ENCODE data around the gene STARD10.
A peak's percentile ranks its signal among the peaks of the same experiment; 100 is the strongest.

STARD10 gene

DNA sequence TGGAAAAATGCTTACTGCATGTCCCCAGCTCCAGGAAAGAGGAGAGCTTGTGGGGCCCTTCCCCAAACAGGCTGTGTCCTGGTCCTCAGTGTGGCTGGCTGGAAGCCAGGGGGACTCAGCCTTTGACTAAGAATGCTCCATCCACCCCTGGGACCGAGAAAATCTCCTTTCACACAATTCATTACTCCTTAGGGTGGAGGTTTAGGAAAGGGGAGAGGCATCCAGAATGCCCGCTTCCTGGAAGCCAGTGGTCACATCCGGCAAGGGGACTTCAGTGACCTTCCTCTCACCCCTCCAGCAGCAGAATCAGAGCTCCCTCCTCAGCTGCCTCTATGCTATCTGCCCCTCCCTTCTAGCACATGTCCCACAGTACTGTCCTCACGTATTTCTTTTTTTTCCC lies 42.3 kb upstream of the STARD10 start:
- no peak for DNase-seq (ENCODE audit: low read depth)
- no peak overlapping the region for H3K4me3 ChIP-seq (ENCODE audit: control insufficient read depth, low read depth, low read length)
- TF ChIP-seq, protein P1, sequence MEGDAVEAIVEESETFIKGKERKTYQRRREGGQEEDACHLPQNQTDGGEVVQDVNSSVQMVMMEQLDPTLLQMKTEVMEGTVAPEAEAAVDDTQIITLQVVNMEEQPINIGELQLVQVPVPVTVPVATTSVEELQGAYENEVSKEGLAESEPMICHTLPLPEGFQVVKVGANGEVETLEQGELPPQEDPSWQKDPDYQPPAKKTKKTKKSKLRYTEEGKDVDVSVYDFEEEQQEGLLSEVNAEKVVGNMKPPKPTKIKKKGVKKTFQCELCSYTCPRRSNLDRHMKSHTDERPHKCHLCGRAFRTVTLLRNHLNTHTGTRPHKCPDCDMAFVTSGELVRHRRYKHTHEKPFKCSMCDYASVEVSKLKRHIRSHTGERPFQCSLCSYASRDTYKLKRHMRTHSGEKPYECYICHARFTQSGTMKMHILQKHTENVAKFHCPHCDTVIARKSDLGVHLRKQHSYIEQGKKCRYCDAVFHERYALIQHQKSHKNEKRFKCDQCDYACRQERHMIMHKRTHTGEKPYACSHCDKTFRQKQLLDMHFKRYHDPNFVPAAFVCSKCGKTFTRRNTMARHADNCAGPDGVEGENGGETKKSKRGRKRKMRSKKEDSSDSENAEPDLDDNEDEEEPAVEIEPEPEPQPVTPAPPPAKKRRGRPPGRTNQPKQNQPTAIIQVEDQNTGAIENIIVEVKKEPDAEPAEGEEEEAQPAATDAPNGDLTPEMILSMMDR (IDR thresholded peaks at IDR 0.05; ENCODE audit: control insufficient read depth, insufficient read depth, low read depth, low read length, missing control alignments): no peak

GRCh38 chr11:72834905-72835304 lies 41.1 kb upstream of the STARD10 start:
- TF ChIP-seq, protein P1 (IDR thresholded peaks at IDR 0.05; ENCODE audit: control insufficient read depth, insufficient read depth, low read depth, low read length, missing control alignments): no peak
- no peak overlapping the region for H3K4me3 ChIP-seq (ENCODE audit: control insufficient read depth, low read depth, low read length)
- no peak for DNase-seq (ENCODE audit: low read depth)

GRCh38 chr11:72833811-72834493 lies 40.1 kb upstream of the STARD10 start:
- DNase-seq (ENCODE audit: low read depth): no peak
- TF ChIP-seq, protein P1 (IDR thresholded peaks at IDR 0.05; ENCODE audit: control insufficient read depth, insufficient read depth, low read depth, low read length, missing control alignments): no peak
- no peak overlapping the region for H3K4me3 ChIP-seq (ENCODE audit: control insufficient read depth, low read depth, low read length)

DNA sequence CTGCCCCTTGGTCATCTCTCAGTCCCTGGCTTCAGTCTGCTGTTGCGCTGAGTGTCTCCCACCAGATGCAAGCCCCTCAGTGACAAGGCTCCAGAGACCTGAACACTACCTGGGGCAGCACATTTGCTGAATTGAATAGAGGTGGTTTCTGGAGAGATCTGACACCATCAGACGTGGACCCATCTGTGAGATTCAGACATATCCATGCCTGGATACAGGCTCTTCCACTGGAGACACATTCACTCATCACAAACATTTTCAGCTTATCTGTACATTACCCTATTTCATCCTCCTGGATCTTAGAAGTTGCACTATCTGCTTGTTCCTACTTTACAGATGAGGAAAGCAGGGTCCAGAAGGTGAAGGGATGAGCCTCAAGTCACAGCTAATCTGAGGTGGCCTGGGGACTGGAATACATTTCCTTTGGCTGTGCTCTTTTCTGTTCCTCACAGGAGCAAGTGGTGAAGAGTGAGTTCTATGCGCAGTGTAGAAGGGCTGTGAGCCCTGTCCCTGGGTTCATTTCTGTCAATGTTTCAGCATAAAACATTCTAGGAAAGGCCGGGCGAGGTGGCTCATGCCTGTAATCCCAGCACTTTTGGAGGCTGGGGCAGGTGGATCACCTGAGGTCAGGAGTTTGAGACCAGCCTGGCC lies 39.4 kb upstream of the STARD10 start:
- H3K4me3 ChIP-seq (ENCODE audit: control insufficient read depth, low read depth, low read length): no peak overlapping the region
- TF ChIP-seq, protein P1 (IDR thresholded peaks at IDR 0.05; ENCODE audit: control insufficient read depth, insufficient read depth, low read depth, low read length, missing control alignments): no peak
- DNase-seq (ENCODE audit: low read depth): no peak

GRCh38 chr11:72832301-72833082 lies 38.6 kb upstream of the STARD10 start:
- no peak for DNase-seq (ENCODE audit: low read depth)
- TF ChIP-seq, protein P1 (IDR thresholded peaks at IDR 0.05; ENCODE audit: control insufficient read depth, insufficient read depth, low read depth, low read length, missing control alignments): no peak
- no peak overlapping the region for H3K4me3 ChIP-seq (ENCODE audit: control insufficient read depth, low read depth, low read length)

GRCh38 chr11:72831521-72832300 lies 37.9 kb upstream of the STARD10 start:
- H3K4me3 ChIP-seq (ENCODE audit: control insufficient read depth, low read depth, low read length): no peak overlapping the region
- DNase-seq (ENCODE audit: low read depth): no peak
- TF ChIP-seq, protein P1 (IDR thresholded peaks at IDR 0.05; ENCODE audit: control insufficient read depth, insufficient read depth, low read depth, low read length, missing control alignments): peak; percentile 97
